Prostate gland (tissue), 2 donors: ENCODE data around the gene DPPA2. TPM values are rescaled to one million over a fixed set of nuclear protein-coding genes. Genes with fewer than 3 reads are reported as not detected.

Source experiments
- DNase-seq: peaks from one replicate; pipeline ENCODE4 v3.0.0-alpha.2; 2019; ENCODE audit warnings: low spot score
- H3K27ac ChIP-seq, 2 donors: fragments of 200-600 bp; sonication (generic); 2 replicates each; pipeline ENCODE4 v1.5.1; 2017 to 2019
- H3K27me3 ChIP-seq: fragments of 200-600 bp; sonication (generic); replicated peaks from 2 replicates; pipeline ENCODE4 v1.5.1; 2019; ENCODE audit not compliant: insufficient read depth
- H3K36me3 ChIP-seq, 2 donors: fragments of 200-600 bp; sonication (generic); 1 replicate in 1 of 2; 2 replicates in 1 of 2; pipeline versions ENCODE4 v1.5.1 to v1.8.1; 2017 to 2019
- H3K4me1 ChIP-seq: fragments of 200-600 bp; sonication (generic); replicated peaks from 2 replicates; pipeline ENCODE4 v1.5.1; 2019
- H3K4me3 ChIP-seq, 2 donors: fragments of 200-600 bp; sonication (generic); 2 replicates each; pipeline ENCODE4 v1.5.1; 2017 to 2019
- H3K9me3 ChIP-seq: fragments of 200-600 bp; sonication (generic); 2 replicates; pipeline ENCODE4 v1.5.1; 2017
- CTCF ChIP-seq, 4 experiments: fragments of 200-600 bp in 2 of 4; fragments of 450-650 bp in 2 of 4; sonication (generic) in 2 of 4; IDR thresholded peaks; 1 replicate in 3 of 4; 2 replicates in 1 of 4; pipeline ENCODE4 v1.5.1; 2016 to 2019; ENCODE audit warnings: antibody characterized with exemption in 4 of 4, mild to moderate bottlenecking in 2 of 4, moderate library complexity in 2 of 4
- POLR2A ChIP-seq: fragments of 450-650 bp; IDR thresholded peaks from one replicate; pipeline ENCODE4 v1.6.1; 2016; ENCODE audit warnings: antibody characterized with exemption, mild to moderate bottlenecking
- POLR2AphosphoS5 ChIP-seq: sonication (generic); formaldehyde crosslinking; IDR thresholded peaks from one replicate; pipeline ENCODE4 v1.6.1; 2017; ENCODE audit warnings: antibody characterized with exemption
- WGBS: methylation state at CpG from one replicate; pipeline ENCODE4 v1.1.5; 2018; 5-methylcytosine and 5-hydroxymethylcytosine counted together
- intact Hi-C: fragments of 100-400 bp; cut with DNase I; formaldehyde crosslinking; loops from one replicate; pipeline ENCODE4 v1.14.2; 2022
- total RNA-seq, 2 donors: library from RNA; depleted of rRNA; stranded (reverse); fragments of >200 nt; gene quantifications; one replicate each; pipeline ENCODE4 v1.1.0, GENCODE V29; 2016

Gene DPPA2
- total RNA-seq, 2 donors from 2014 or later, result 2.1 TPM; not detected in 1

DNA sequence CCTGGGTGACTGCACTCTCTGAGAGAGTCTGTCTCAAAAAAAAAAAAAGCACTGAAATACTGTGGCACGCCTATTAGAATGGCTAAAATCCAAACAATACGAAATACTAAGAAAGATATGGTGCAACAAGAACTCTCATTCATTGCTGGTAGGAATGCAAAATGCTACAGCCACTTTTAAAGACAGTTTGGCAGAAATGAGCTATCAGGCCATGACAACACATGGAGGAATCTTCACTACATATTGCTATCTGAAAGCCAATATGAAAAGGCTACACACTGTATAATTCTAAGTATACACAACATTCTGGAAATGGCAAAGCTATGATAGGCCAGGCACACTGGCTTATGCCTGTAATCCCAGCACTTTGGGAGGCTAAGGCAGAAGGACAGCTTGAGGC lies 18.8 kb downstream of the DPPA2 start:
- no peaks in the 10 kb centered on the region for H3K36me3 ChIP-seq
- intact Hi-C loops, result no loop called here
- H3K4me1 ChIP-seq, result no peaks in the 10 kb centered on the region
- no peak for DNase-seq
- H3K4me3 ChIP-seq, result no peak overlapping the region
- WGBS, result 84% methylated on average over 2 of the region's 2 CpGs
- TF ChIP-seq CTCF (IDR thresholded peaks at IDR 0.05), result no peak
- TF ChIP-seq POLR2A, result no peak
- TF ChIP-seq POLR2AphosphoS5, result no peak
- no peak overlapping the region for H3K27ac ChIP-seq
- no peaks in the 10 kb centered on the region for H3K27me3 ChIP-seq
- no peaks in the 10 kb centered on the region for H3K9me3 ChIP-seq

DNA sequence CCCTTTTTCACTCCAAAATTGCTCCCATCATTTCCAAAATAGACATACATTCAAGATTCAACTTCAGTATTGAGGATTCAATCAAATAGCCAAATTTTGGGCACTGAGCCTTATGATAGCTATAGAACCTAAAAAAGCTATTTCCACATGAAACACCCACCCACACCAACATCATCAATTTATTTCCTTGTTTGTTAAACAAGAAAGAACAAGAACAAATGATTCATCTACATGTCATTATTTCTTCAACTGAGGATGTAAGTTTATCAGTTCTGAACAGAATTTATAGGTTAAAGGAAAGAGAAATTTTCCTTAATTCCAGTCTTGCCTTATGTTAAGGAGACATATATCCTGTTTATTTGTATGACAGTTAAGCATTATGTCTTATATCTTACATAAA lies 32.2 kb downstream of the DPPA2 start:
- Histone ChIP-seq H3K27me3 (no peaks in the 10 kb centered on the region), H3K27ac (no peak overlapping the region), H3K9me3 (no peaks in the 10 kb centered on the region), H3K4me3 (no peak overlapping the region), H3K4me1 (no peaks in the 10 kb centered on the region), H3K36me3 (no peaks in the 10 kb centered on the region)
- no peak for TF ChIP-seq POLR2A
- no peak for TF ChIP-seq POLR2AphosphoS5
- no peak for TF ChIP-seq CTCF (IDR thresholded peaks at IDR 0.05)
- intact Hi-C loops, result no loop called here
- no peak for DNase-seq

DNA sequence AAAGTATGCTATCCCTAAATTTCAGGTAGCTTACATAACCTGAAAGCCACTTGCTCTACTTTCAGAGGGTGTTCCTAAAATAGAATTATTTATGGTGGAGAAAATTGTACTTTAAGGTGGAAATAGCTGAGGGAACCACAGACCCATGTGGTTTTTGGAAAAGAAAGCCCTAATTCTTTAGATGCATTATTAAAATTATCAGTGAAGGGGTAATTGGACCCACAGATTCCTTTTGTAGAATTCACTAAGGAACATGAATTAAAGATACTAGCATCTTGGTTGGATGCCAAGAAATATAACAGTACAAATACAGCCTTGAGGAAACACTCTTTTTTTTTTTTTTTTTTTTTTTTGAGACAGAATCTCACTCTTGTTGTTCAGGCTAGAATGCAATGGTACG lies 37.8 kb downstream of the DPPA2 start:
- H3K4me1 ChIP-seq, result no peaks in the 10 kb centered on the region
- H3K27me3 ChIP-seq, result no peaks in the 10 kb centered on the region
- intact Hi-C loops, result no loop called here
- no peak overlapping the region for H3K27ac ChIP-seq
- 86% methylated on average over 1 of the region's 1 CpG for WGBS
- TF ChIP-seq POLR2AphosphoS5 (no peak), POLR2A (no peak), CTCF (IDR thresholded peaks at IDR 0.05) (no peak)
- H3K9me3 ChIP-seq, result no peaks in the 10 kb centered on the region
- H3K36me3 ChIP-seq, result no peaks in the 10 kb centered on the region
- DNase-seq, result no peak
- H3K4me3 ChIP-seq, result no peak overlapping the region

GRCh38 chr3:109278141-109278540 lies 38.2 kb downstream of the DPPA2 start:
- Histone ChIP-seq H3K4me1 (no peaks in the 10 kb centered on the region), H3K27me3 (no peaks in the 10 kb centered on the region), H3K36me3 (no peaks in the 10 kb centered on the region), H3K9me3 (no peaks in the 10 kb centered on the region), H3K4me3 (no peak overlapping the region), H3K27ac (no peak overlapping the region)
- no peak for DNase-seq
- intact Hi-C loops, result no loop called here
- TF ChIP-seq POLR2A (no peak), POLR2AphosphoS5 (no peak), CTCF (IDR thresholded peaks at IDR 0.05) (no peak)
- WGBS, result 48% methylated on average over 3 of the region's 3 CpGs

GRCh38 chr3:109275702-109276293 lies 40.5 kb downstream of the DPPA2 start:
- no peak overlapping the region for H3K4me3 ChIP-seq
- WGBS, result 27% methylated on average over 9 of the region's 9 CpGs

More at GRCh38 chr3:109275702-109276293, 40.5 kb downstream of the DPPA2 start:
- H3K36me3 ChIP-seq, result no peaks in the 10 kb centered on the region
- H3K9me3 ChIP-seq, result no peaks in the 10 kb centered on the region
- intact Hi-C loops, result no loop called here
- H3K4me1 ChIP-seq, result no peaks in the 10 kb centered on the region
- no peak for DNase-seq
- H3K27me3 ChIP-seq, result no peaks in the 10 kb centered on the region
- TF ChIP-seq POLR2AphosphoS5, result no peak
- peak in 1 of 4 experiments; percentile 18 for TF ChIP-seq CTCF (IDR thresholded peaks at IDR 0.05)
- no peak for TF ChIP-seq POLR2A
- H3K27ac ChIP-seq, result no peak overlapping the region
